ENCODE data around the gene PRDM13. TPM values are rescaled to one million over a fixed set of nuclear protein-coding genes. Genes with fewer than 3 reads are reported as not detected.

Gene PRDM13
- total and polyA plus RNA-seq, 9 of the 15 experiments (the other 6 are each of a cell fraction or from before 2014, with no cell fraction given): not detected

DNA sequence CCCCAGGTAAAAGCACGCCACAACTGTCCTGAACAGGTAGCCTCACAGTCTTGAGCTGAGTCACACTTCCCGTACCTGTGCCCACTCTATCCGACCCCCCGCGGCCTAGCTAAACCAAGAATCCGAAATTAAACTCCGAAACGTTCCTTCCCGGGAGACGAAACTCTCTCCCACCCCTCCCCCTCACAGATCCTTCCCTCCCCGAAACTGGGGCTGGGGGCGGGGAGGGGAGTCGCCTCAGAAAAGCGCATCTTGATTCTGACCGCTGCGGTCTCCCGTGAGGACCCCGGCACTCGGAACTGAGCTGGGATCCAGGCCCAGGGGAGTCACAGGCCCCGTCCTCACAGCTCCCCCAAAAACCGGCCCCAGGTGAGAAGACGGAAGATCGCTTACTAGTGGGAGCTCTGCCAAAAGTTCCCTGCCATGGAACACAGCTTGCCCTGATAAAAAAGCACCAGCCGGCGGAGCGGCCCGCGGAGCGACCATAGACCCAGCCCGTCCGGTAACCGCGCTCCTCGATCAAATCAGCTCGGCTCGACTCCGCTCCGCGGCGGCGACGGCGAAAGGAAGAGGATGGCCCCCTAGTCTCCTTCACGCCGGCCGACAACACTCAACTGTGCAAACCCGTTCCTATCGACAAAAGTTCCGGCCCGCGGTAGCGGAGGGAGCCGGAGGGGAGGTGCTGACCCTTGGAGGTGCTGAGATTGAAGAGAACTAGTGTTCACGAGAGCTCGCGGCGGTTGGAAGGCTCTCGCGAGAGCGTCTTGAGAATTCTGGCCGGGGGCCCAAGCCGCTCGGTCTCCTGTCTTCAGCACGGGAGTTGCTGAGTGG, 38.3 kb upstream of the PRDM13 start, which contains the start of gene CCNC (continued):
- TF ChIP-seq GTF3C2 (IDR thresholded peaks at IDR 0.05; ENCODE audit: borderline replicate concordance, extremely low read depth, insufficient read length) (no peak), ZNF407 (IDR thresholded peaks at IDR 0.05; ENCODE audit: low read depth) (no peak), EWSR1 (IDR thresholded peaks at IDR 0.05; ENCODE audit: borderline replicate concordance, low read depth, partially characterized antibody) (no peak), HMG20A (CRISPR knock-in tag; conservative IDR thresholded peaks at IDR 0.05) (no peak), NFATC3 (IDR thresholded peaks at IDR 0.05) (0 out of 2 replicates have a peak, but pooled peaks have one; percentile 79), GTF2A2 (tag; IDR thresholded peaks at IDR 0.05) (peak; percentile 67), XRCC4 (IDR thresholded peaks at IDR 0.05; ENCODE audit: extremely low read depth, insufficient read depth, insufficient read length) (no peak), ZNF586 (CRISPR knock-in tag; conservative IDR thresholded peaks at IDR 0.05) (no peak), IFI16 (CRISPR knock-in tag; IDR thresholded peaks at IDR 0.05) (no peak), ZFX (CRISPR knock-in tag; IDR thresholded peaks at IDR 0.05) (peak; percentile 95)
- TF ChIP-seq, protein P1, sequence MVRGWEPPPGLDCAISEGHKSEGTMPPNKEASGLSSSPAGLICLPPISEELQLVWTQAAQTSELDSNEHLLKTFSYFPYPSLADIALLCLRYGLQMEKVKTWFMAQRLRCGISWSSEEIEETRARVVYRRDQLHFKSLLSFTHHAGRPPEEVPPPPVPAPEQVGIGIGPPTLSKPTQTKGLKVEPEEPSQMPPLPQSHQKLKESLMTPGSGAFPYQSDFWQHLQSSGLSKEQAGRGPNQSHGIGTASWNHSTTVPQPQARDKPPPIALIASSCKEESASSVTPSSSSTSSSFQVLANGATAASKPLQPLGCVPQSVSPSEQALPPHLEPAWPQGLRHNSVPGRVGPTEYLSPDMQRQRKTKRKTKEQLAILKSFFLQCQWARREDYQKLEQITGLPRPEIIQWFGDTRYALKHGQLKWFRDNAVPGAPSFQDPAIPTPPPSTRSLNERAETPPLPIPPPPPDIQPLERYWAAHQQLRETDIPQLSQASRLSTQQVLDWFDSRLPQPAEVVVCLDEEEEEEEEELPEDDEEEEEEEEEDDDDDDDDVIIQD (CRISPR knock-in tag; IDR thresholded peaks at IDR 0.05): no peak
- TF ChIP-seq, protein P2, sequence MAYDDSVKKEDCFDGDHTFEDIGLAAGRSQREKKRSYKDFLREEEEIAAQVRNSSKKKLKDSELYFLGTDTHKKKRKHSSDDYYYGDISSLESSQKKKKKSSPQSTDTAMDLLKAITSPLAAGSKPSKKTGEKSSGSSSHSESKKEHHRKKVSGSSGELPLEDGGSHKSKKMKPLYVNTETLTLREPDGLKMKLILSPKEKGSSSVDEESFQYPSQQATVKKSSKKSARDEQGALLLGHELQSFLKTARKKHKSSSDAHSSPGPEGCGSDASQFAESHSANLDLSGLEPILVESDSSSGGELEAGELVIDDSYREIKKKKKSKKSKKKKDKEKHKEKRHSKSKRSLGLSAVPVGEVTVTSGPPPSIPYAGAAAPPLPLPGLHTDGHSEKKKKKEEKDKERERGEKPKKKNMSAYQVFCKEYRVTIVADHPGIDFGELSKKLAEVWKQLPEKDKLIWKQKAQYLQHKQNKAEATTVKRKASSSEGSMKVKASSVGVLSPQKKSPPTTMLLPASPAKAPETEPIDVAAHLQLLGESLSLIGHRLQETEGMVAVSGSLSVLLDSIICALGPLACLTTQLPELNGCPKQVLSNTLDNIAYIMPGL (CRISPR knock-in tag; IDR thresholded peaks at IDR 0.05): peak; percentile 70; the same call in 1 of the 2 replicates

All from K562 (cell line).